ENCODE measurements around the gene PKMYT1. TPM values are rescaled to one million over a fixed set of nuclear protein-coding genes. Genes with fewer than 3 reads are reported as not detected.

Gene PKMYT1
- total and polyA plus RNA-seq, 2 donors (not counting 1 experiment from before 2014, with no cell fraction given), result 1.2 to 2.7 TPM

- Histone ChIP-seq H3K4me3 (replicated peaks in 1 of 4; ENCODE audit: control extremely low read depth in 1 of 4, insufficient read depth in 1 of 4, low read depth in 3 of 4, low read length in 4 of 4) (peak overlapping the region; percentile 68 to 100 (median 96)), H4K20me1 (ENCODE audit: control insufficient read depth, extremely low read depth, insufficient read depth, low read length) (no peaks in the 10 kb centered on the region), H2AFZ (ENCODE audit: low read length) (no peak overlapping the region), H3K4me2 (ENCODE audit: extremely low read depth, insufficient read depth, low read length) (peak overlapping the region; percentile 99), H3K79me2 (ENCODE audit: control insufficient read depth, insufficient read depth, low read length) (peaks cover 2% of the 10 kb centered on the region), H3K27ac (ENCODE audit: insufficient read depth, low read length) (peak overlapping the region; percentile 99), H3K4me1 (ENCODE audit: control insufficient read depth, extremely low read depth, insufficient read depth, low read length) (peaks cover 7% of the 10 kb centered on the region), H3K9me3 (ENCODE audit: control insufficient read depth, insufficient read depth, low read depth, low read length) (no peaks in the 10 kb centered on the region), H3K9ac (ENCODE audit: insufficient read depth, low read length) (peak overlapping the region; percentile 99), H3K27me3 (ENCODE audit: control insufficient read depth, insufficient read depth, low read length) (no peaks in the 10 kb centered on the region), H3K36me3 (ENCODE audit: control insufficient read depth, insufficient read depth, low read length) (peaks cover 24% of the 10 kb centered on the region)
- TF ChIP-seq EZH2 (IDR thresholded peaks at IDR 0.05; ENCODE audit: low read length, missing control alignments) (no peak), CTCF (conservative IDR thresholded peaks at IDR 0.05 in 1 of 2, IDR thresholded peaks at IDR 0.05 in 1 of 2; ENCODE audit: low read depth in 1 of 2, low read length in 2 of 2) (no peak)
- peak; percentile 93 to 96 for DNase-seq (ENCODE audit: low read depth in 2 of 2)
Observed at GRCh38 chr16:3022208-3022683, 42.0 kb upstream of the PKMYT1 start.

GRCh38 chr16:3021449-3022207 lies 41.4 kb upstream of the PKMYT1 start:
- Histone ChIP-seq H3K9ac (ENCODE audit: insufficient read depth, low read length) (peak overlapping the region; percentile 99), H2AFZ (ENCODE audit: low read length) (no peak overlapping the region), H3K79me2 (ENCODE audit: control insufficient read depth, insufficient read depth, low read length) (peaks cover 2% of the 10 kb centered on the region), H3K4me1 (ENCODE audit: control insufficient read depth, extremely low read depth, insufficient read depth, low read length) (peaks cover 7% of the 10 kb centered on the region), H3K4me3 (replicated peaks in 1 of 4; ENCODE audit: control extremely low read depth in 1 of 4, insufficient read depth in 1 of 4, low read depth in 3 of 4, low read length in 4 of 4) (peak overlapping the region; percentile 54 to 100 (median 96)), H3K27me3 (ENCODE audit: control insufficient read depth, insufficient read depth, low read length) (no peaks in the 10 kb centered on the region), H3K27ac (ENCODE audit: insufficient read depth, low read length) (peak overlapping the region; percentile 99), H4K20me1 (ENCODE audit: control insufficient read depth, extremely low read depth, insufficient read depth, low read length) (no peaks in the 10 kb centered on the region), H3K36me3 (ENCODE audit: control insufficient read depth, insufficient read depth, low read length) (peaks cover 19% of the 10 kb centered on the region), H3K9me3 (ENCODE audit: control insufficient read depth, insufficient read depth, low read depth, low read length) (no peaks in the 10 kb centered on the region), H3K4me2 (ENCODE audit: extremely low read depth, insufficient read depth, low read length) (peak overlapping the region; percentile 86)
- DNase-seq (ENCODE audit: low read depth in 2 of 2), result peak; percentile 88 to 96
- TF ChIP-seq EZH2 (IDR thresholded peaks at IDR 0.05; ENCODE audit: low read length, missing control alignments), result no peak
- peak; percentile 26 to 39 for TF ChIP-seq CTCF (conservative IDR thresholded peaks at IDR 0.05 in 1 of 2, IDR thresholded peaks at IDR 0.05 in 1 of 2; ENCODE audit: low read depth in 1 of 2, low read length in 2 of 2)

- no peak overlapping the region for H2AFZ ChIP-seq (ENCODE audit: low read length)
- peak overlapping the region; percentile 86 for H3K4me2 ChIP-seq (ENCODE audit: extremely low read depth, insufficient read depth, low read length)
- H4K20me1 ChIP-seq (ENCODE audit: control insufficient read depth, extremely low read depth, insufficient read depth, low read length), result no peaks in the 10 kb centered on the region
- peaks cover 7% of the 10 kb centered on the region for H3K4me1 ChIP-seq (ENCODE audit: control insufficient read depth, extremely low read depth, insufficient read depth, low read length)
- peaks cover 2% of the 10 kb centered on the region for H3K79me2 ChIP-seq (ENCODE audit: control insufficient read depth, insufficient read depth, low read length)
- peak overlapping the region; percentile 99 for H3K9ac ChIP-seq (ENCODE audit: insufficient read depth, low read length)
- TF ChIP-seq CTCF (conservative IDR thresholded peaks at IDR 0.05 in 1 of 2, IDR thresholded peaks at IDR 0.05 in 1 of 2; ENCODE audit: low read depth in 1 of 2, low read length in 2 of 2), result no peak
- TF ChIP-seq EZH2 (IDR thresholded peaks at IDR 0.05; ENCODE audit: low read length, missing control alignments), result no peak
- H3K4me3 ChIP-seq (replicated peaks in 1 of 4; ENCODE audit: control extremely low read depth in 1 of 4, insufficient read depth in 1 of 4, low read depth in 3 of 4, low read length in 4 of 4), result peak overlapping the region; percentile 82 to 100 (median 96)
- peaks cover 13% of the 10 kb centered on the region for H3K36me3 ChIP-seq (ENCODE audit: control insufficient read depth, insufficient read depth, low read length)
- H3K9me3 ChIP-seq (ENCODE audit: control insufficient read depth, insufficient read depth, low read depth, low read length), result no peaks in the 10 kb centered on the region
- peak; percentile 85 to 91 for DNase-seq (ENCODE audit: low read depth in 2 of 2)
- no peaks in the 10 kb centered on the region for H3K27me3 ChIP-seq (ENCODE audit: control insufficient read depth, insufficient read depth, low read length)
- peak overlapping the region; percentile 99 for H3K27ac ChIP-seq (ENCODE audit: insufficient read depth, low read length)
Observed at GRCh38 chr16:3020604-3021448, 40.6 kb upstream of the PKMYT1 start.
